Epidermal melanocyte (primary cell): Measurements from ENCODE around the gene NUP85.
"Not testable (repeated sequence)": the region's sequence is repeated elsewhere in the genome, so short reads cannot be mapped to it uniquely, and the experiment has no call there.

ENCODE experiments used
- DNase-seq: peaks from one replicate; pipeline ENCODE4 v3.0.0; 2011; ENCODE audit warnings: low spot score; ENCODE audit not compliant: insufficient read length

Gene NUP85

DNA sequence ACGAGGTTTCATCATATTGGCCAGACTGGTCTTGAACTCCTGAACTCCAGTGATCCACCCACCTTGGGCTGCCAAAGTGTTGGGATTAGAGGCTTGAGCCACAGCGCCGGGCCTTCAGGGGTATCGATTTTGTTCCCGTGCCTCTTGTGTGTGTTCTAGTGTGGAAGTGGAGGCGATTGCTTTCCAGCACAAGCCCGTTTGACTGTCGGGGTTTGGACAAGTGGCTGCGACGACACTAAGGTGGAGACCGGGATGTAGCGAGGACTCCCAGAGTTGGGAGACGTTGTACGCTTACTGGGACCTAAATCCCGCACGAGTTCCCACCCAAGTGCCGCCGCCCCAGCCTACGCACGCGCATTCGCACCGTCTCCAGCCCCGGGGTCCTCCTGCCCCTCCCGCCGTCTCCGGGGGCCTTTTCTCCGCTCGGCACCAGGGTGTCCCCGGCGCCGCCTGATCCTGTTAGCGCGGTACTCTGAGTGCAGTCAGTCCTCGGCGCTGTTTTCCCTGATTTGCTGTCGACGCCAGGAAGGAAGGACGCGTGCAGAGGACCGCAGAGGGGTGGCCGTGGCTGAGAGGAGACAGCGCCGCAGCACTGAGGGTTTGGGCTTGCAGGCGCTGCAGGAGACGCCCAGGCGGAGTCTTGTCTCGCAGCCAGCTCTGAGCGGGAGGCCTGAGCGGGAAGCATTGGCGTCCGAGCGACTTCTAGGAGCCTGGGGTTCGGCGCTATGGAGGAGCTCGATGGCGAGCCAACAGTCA, at the start of gene NUP85:
Gene NUP85, plus strand, starts transcription at position 643 of the 756 bp plus-strand sequence. Its CDS starts 83 bp downstream, at position 726.
- DNase-seq: peak; percentile 99

DNA sequence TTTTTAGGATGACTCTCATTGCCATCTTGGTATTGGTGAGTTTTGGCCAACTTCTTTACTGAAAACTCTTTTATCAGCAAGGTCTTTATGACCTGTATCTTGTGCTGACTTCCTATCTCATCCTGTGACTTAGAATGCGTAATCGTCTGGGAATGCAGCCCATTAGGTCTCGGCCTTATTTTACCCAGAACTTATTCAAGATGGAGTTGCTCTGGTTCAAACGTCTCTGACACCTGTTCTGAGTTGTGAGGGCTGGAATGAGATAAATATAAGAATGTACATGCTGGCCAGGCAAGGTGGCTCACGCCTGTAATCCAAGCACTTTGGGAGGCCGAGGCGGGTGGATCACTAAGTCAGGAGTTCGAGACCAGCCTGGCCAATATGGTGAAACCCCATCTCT, 47.0 kb upstream of the NUP85 start:
- DNase-seq: not testable (repeated sequence)

- DNase-seq: no peak
These were observed 46.1 kb upstream of the NUP85 start for GRCh38 chr17:75159196-75160031.

GRCh38 chr17:75160211-75160610, 45.3 kb upstream of the NUP85 start:
- DNase-seq: no peak

GRCh38 chr17:75163074-75163473, 42.4 kb upstream of the NUP85 start:
- no peak for DNase-seq

GRCh38 chr17:75164606-75165005, 40.9 kb upstream of the NUP85 start:
- DNase-seq: not testable (repeated sequence)

GRCh38 chr17:75168998-75169397, 36.5 kb upstream of the NUP85 start:
- DNase-seq: no peak

DNA sequence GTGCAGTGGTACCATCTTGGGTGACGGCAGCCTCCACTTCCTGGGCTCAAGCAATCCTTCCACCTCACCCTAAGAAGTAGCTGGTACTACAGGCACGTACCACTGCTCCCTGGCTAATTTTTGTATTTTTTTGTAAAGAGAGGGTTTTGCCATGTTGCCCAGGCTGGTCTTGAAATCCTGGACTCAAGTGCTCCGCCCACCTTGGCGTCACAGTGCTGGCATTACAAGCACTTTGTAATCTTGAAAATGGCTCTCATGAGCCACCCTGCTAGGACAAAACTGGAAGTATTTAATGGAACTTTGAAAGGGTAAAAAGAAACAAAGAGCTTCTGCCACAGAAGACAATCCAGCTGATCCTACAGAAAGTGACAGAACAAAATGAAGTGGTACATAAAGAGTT, 32.0 kb upstream of the NUP85 start:
- DNase-seq: no peak

GRCh38 chr17:75174996-75175395, 30.5 kb upstream of the NUP85 start:
- DNase-seq: no peak

- no peak for DNase-seq
These were observed 28.9 kb upstream of the NUP85 start for GRCh38 chr17:75176625-75177024.

DNA sequence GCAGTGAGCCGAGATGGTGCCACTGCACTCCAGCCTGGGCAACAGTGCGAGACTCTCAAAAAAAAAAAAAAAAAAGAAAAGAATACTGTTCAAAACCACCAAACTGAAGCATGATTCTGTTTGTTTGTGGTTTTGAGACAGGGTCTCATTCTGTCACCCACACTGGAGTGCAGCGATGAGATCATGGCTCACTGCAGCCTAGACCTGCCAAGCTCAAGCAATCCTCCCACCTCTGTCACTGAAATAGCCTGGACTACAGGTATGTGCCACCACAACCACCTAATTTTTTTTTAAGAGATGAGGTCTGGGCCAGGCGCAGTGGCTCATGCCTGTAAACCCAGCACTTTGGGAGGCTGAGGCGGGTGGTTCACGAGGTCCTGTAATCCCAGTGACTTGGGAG, 27.0 kb upstream of the NUP85 start:
- no peak for DNase-seq

GRCh38 chr17:75181110-75181509, 24.4 kb upstream of the NUP85 start:
- no peak for DNase-seq

GRCh38 chr17:75181608-75182318, 23.7 kb upstream of the NUP85 start:
- DNase-seq: no peak

DNA sequence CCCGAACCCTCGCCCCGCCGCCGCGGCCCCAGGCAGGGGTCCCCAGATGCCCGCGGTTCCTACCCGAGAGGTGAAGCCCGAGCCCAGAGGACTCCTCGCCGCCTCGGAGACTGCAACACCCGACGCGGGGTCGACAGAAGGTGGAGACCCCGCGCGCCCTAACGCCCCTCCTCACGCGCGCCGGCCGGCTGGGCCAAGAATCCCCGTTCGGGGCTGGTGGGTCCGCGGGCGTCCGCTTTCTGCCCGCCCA, 23.2 kb upstream of the NUP85 start:
- no peak for DNase-seq

DNA sequence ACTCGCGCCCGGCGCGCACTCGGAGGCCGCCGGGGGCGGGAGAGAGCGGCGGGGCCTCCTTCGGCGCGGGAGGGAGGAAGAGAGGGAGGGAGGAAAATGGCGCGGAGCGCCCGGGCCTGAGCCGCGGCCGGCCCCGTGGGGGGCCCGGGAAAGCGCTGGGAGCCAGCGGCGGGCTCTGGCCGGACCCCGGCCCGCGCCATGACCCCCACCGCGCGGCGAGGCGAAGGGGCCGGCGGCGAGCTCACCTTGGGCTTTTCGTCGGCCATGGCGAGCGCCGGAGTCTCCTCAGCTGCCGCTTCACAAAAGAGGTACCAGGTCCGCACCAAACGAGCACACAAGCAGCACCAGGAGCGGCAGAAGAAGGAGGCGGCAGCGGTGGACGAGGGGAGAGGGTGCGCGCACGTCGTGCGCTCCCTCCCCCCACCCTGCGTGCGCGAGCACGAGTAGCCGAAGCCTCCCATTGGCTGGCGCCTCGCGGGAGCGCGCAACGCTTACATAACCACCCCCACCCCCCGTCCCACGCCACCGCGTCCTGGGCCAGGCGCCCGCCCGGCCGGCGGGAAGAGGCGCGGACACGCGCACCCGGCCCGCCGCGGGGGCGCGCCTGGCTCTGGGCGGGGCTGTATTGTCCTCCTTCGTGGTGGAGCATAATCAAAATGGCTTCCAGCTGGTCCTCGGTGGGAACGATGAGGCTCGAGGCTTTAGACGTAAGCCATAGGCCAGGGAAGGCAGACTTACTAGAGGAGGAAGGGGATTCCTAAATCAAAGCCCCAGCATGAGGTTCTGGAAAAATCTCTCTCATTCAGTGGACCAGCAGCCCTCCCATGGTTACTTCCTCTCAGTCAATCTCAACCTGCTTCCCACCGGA, 22.7 kb upstream of the NUP85 start, which contains the start of gene SUMO2:
Gene SUMO2, minus strand, starts transcription at position 391 of the 868 bp plus-strand sequence. Its CDS starts 125 bp downstream, at position 266.
- peak; percentile 95 for DNase-seq

DNA sequence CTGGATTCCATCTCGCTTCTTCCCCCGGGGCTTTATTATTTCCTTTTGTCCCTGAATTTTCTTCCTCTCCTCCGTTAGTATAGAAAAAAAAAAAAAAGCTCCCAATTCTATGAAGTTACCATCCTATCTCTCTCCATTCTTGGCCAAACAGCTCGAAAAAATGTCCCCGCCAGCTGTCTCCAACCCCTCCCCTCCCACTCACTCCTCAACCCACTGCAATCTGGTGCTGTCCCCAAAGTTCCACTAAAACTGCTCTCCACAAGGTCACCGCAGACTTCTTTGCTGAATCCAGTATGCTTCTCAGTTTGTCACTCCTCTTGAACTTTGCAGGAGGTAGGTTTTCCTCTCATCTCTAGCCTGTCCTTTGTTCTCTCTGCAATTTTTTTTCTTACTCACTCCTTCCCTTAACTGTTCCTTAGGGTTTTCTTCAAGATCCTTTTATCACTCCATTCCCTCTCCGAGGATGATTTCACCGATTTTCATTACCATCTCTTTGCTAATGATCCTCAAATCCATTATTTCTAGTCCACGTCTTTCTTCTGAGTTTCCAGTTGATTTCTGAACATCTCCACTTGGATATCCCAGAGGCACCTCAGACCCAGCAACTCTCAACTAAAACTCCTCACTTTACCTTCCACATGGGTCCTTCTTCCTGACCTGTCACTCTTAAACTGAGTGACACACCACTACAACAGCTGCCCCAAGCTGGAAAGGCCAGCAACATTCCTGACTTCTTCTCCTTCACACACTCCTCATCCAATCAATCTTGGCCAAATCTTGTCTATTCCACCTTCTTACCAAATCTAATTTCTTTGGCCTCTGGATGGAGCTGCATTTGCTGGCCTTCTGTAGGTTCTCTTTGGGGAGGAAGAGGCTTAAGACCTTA, 21.2 kb upstream of the NUP85 start:
- no peak for DNase-seq

GRCh38 chr17:75188614-75189013, 16.9 kb upstream of the NUP85 start:
- DNase-seq: no peak

- no peak for DNase-seq
These were observed 13.9 kb upstream of the NUP85 start for GRCh38 chr17:75191584-75191983.

DNA sequence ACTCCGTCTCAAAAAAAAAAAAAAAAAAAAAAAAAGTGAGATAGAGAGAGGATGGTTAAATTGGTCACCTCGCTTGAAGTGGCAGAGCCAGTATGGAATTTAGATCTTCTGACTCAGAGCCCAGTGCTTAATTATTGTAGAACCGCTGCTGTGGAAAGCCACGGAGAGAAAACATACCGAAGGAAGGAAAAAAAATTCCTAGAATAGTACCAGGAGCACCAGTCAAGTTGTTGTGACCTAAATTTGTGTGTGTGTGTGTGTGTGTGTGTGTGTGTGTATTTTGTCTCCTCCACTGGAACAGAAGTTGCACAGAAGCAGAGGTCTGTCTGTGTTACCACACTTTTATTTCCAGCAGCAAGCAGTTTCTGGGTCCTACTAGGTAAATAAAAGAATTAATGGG, 10.6 kb upstream of the NUP85 start:
- no peak for DNase-seq
